ENCODE data around the gene AASDH.

Gene AASDH

GRCh38 chr4:56406151-56406550 is 18.9 kb upstream of the AASDH start:
- no peak overlapping the region for H3K4me2 ChIP-seq (ENCODE audit: low read length)
- no peaks in the 10 kb centered on the region for H3K27me3 ChIP-seq (ENCODE audit: control insufficient read depth, insufficient read depth, low read length)
- H3K36me3 ChIP-seq (ENCODE audit: control insufficient read depth, insufficient read depth, low read length): no peaks in the 10 kb centered on the region
- H2AFZ ChIP-seq: no peak overlapping the region
- no peak overlapping the region for H3K9ac ChIP-seq
- no peak for TF ChIP-seq CTCF (IDR thresholded peaks at IDR 0.05)
- no peaks in the 10 kb centered on the region for H3K79me2 ChIP-seq
- peaks cover 3% of the 10 kb centered on the region for H3K4me1 ChIP-seq
- no peaks in the 10 kb centered on the region for H3K9me3 ChIP-seq (ENCODE audit: control insufficient read depth, low read length)
- no peak overlapping the region for H3K27ac ChIP-seq
- H3K4me3 ChIP-seq (ENCODE audit: low read depth, low read length): no peak overlapping the region

- Histone ChIP-seq H3K4me3 (ENCODE audit: low read depth, low read length) (no peak overlapping the region), H3K9me3 (ENCODE audit: control insufficient read depth, low read length) (no peaks in the 10 kb centered on the region), H3K4me2 (ENCODE audit: low read length) (no peak overlapping the region), H3K36me3 (ENCODE audit: control insufficient read depth, insufficient read depth, low read length) (no peaks in the 10 kb centered on the region), H2AFZ (no peak overlapping the region), H3K27ac (no peak overlapping the region), H3K79me2 (no peaks in the 10 kb centered on the region), H3K4me1 (peaks cover 3% of the 10 kb centered on the region), H3K9ac (no peak overlapping the region), H3K27me3 (ENCODE audit: control insufficient read depth, insufficient read depth, low read length) (no peaks in the 10 kb centered on the region)
- no peak for TF ChIP-seq CTCF (IDR thresholded peaks at IDR 0.05)
These were observed 17.7 kb upstream of the AASDH start for GRCh38 chr4:56405016-56405415.

DNA sequence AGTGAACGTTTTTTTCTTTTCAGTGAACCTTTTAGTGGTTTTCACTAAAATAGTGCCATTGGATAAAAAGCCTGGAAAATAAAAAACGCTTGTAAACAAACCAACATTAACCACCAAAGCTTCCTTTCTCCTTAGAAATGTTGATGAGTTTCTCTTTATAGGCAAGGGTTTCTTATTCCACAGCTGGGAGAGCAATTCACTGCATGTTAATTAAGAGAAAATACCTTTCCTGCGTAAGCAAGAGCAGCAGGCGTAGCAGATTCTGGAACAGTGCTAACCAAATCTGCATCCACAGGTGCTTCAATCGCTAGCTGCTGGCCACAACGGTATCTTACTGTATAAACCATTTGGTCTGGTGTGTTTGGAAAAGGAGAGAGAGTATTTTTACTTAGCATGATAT is 13.3 kb upstream of the AASDH start:
- Histone ChIP-seq H3K4me2 (ENCODE audit: low read length) (no peak overlapping the region), H3K9ac (no peak overlapping the region), H3K27ac (no peak overlapping the region), H3K79me2 (no peaks in the 10 kb centered on the region), H3K36me3 (ENCODE audit: control insufficient read depth, insufficient read depth, low read length) (no peaks in the 10 kb centered on the region), H3K9me3 (ENCODE audit: control insufficient read depth, low read length) (no peaks in the 10 kb centered on the region), H3K27me3 (ENCODE audit: control insufficient read depth, insufficient read depth, low read length) (no peaks in the 10 kb centered on the region), H3K4me1 (no peaks in the 10 kb centered on the region), H3K4me3 (ENCODE audit: low read depth, low read length) (no peak overlapping the region), H2AFZ (no peak overlapping the region)
- no peak for TF ChIP-seq CTCF (IDR thresholded peaks at IDR 0.05)

DNA sequence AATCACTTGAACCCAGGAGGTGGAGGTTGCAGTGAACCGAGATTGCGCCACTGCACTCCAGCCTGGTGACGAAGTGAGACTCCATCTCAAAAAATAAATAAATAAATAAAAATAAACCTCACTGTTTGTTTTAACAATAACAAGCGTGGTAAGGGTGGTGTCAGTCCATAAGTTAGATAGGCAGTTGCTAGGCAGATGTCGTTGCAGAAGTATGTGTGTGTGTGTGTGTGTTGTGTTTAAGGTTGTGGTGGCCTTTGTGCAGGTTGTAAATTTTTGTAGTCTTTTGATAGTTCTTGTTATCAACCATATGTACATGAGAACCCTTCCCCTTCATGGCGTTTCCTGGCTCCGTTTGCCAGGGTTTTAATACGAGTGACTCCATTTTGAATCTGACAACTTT is 4.0 kb upstream of the AASDH start:
- H3K4me1 ChIP-seq: peaks cover 2% of the 10 kb centered on the region
- H3K79me2 ChIP-seq: no peaks in the 10 kb centered on the region
- H3K9me3 ChIP-seq (ENCODE audit: control insufficient read depth, low read length): no peaks in the 10 kb centered on the region
- H3K9ac ChIP-seq: no peak overlapping the region
- no peaks in the 10 kb centered on the region for H3K27me3 ChIP-seq (ENCODE audit: control insufficient read depth, insufficient read depth, low read length)
- no peaks in the 10 kb centered on the region for H3K36me3 ChIP-seq (ENCODE audit: control insufficient read depth, insufficient read depth, low read length)
- no peak for TF ChIP-seq CTCF (IDR thresholded peaks at IDR 0.05)
- H3K4me3 ChIP-seq (ENCODE audit: low read depth, low read length): no peak overlapping the region
- no peak overlapping the region for H3K4me2 ChIP-seq (ENCODE audit: low read length)
- H2AFZ ChIP-seq: no peak overlapping the region
- no peak overlapping the region for H3K27ac ChIP-seq

- H3K4me2 ChIP-seq (ENCODE audit: low read length): no peak overlapping the region
- H3K9ac ChIP-seq: no peak overlapping the region
- H3K36me3 ChIP-seq (ENCODE audit: control insufficient read depth, insufficient read depth, low read length): no peaks in the 10 kb centered on the region
- no peak for TF ChIP-seq CTCF (IDR thresholded peaks at IDR 0.05)
- H3K4me3 ChIP-seq (ENCODE audit: low read depth, low read length): no peak overlapping the region
- no peaks in the 10 kb centered on the region for H3K9me3 ChIP-seq (ENCODE audit: control insufficient read depth, low read length)
- no peaks in the 10 kb centered on the region for H3K27me3 ChIP-seq (ENCODE audit: control insufficient read depth, insufficient read depth, low read length)
- H3K27ac ChIP-seq: no peak overlapping the region
- peaks cover 2% of the 10 kb centered on the region for H3K4me1 ChIP-seq
- no peaks in the 10 kb centered on the region for H3K79me2 ChIP-seq
- no peak overlapping the region for H2AFZ ChIP-seq
These were observed 2.3 kb upstream of the AASDH start for GRCh38 chr4:56389558-56389957.

All from parathyroid adenoma (tissue), 2 donors.